COR-L47 (cell line): Measurements from ENCODE around the gene UBE2S.
"Not testable (repeated sequence)": the region's sequence is repeated elsewhere in the genome, so short reads cannot be mapped to it uniquely, and the experiment has no call there.

Experiments used
- DNase-seq: peaks from one replicate; lab custom pipeline; 2025; lab: John Stamatoyannopoulos, UW

Gene UBE2S

GRCh38 chr19:55406091-55406825, 1.3 kb downstream of the UBE2S start:
- no peak for DNase-seq

- no peak for DNase-seq
Observed at GRCh38 chr19:55405638-55406037, 1.9 kb downstream of the UBE2S start.

- no peak for DNase-seq
Observed at GRCh38 chr19:55402509-55402908, 5.1 kb downstream of the UBE2S start.

GRCh38 chr19:55401390-55401789, 6.2 kb downstream of the UBE2S start:
- not testable (repeated sequence) for DNase-seq

- no peak for DNase-seq
Observed at GRCh38 chr19:55400281-55401087, 7.1 kb downstream of the UBE2S start.

GRCh38 chr19:55398200-55398925, 9.2 kb downstream of the UBE2S start:
- no peak for DNase-seq

GRCh38 chr19:55392820-55393761, 14.5 kb downstream of the UBE2S start:
- DNase-seq: no peak

- no peak for DNase-seq
Observed at GRCh38 chr19:55391702-55392615, 15.6 kb downstream of the UBE2S start.

- no peak for DNase-seq
Observed at GRCh38 chr19:55391191-55391670, 16.4 kb downstream of the UBE2S start.

- DNase-seq: no peak
Observed at GRCh38 chr19:55390461-55390880, 17.1 kb downstream of the UBE2S start.

GRCh38 chr19:55389386-55390317, 17.9 kb downstream of the UBE2S start:
- no peak for DNase-seq

- DNase-seq: no peak
Observed at GRCh38 chr19:55387736-55388497, 19.7 kb downstream of the UBE2S start.

GRCh38 chr19:55386493-55386971, 21.1 kb downstream of the UBE2S start:
- DNase-seq: no peak

GRCh38 chr19:55385724-55386492, 21.7 kb downstream of the UBE2S start, which contains the start of gene RPL28:
Gene RPL28, plus strand, starts transcription at chr19:55385932. Its CDS starts 426 bp downstream, at chr19:55386358.
- DNase-seq: peak; percentile 97

GRCh38 chr19:55384920-55385723, 22.5 kb downstream of the UBE2S start:
- DNase-seq: peak; percentile 96

- DNase-seq: no peak
Observed at GRCh38 chr19:55384131-55384919, 23.3 kb downstream of the UBE2S start, which contains the start of gene TMEM238. Gene TMEM238, minus strand, starts transcription at chr19:55384292. Its CDS starts 33 bp downstream, at chr19:55384259.
